PC-9 (cell line): ENCODE data around the gene STMN3. TPM values are rescaled to one million over a fixed set of nuclear protein-coding genes. Genes with fewer than 3 reads are reported as not detected.

Experiments
- BruUV-seq: library from RNA; stranded (reverse); fragments of 400-500 nt; replicated peaks from 2 replicates; lab custom pipeline; 2021; lab: Mats Ljungman, UMichigan
- CTCF ChIA-PET: fragments of 300-600 bp; sonication (Branson Sonifier 250); formaldehyde crosslinking; loops from one replicate; lab custom pipeline; 2022; ENCODE audit warnings: antibody characterized with exemption; lab: Charles Lee
- POLR2A ChIA-PET: fragments of 300-600 bp; sonication (Branson Sonifier 250); formaldehyde crosslinking; loops from one replicate; lab custom pipeline; 2022; ENCODE audit warnings: antibody characterized with exemption; ENCODE audit not compliant: unreplicated experiment; lab: Charles Lee
- DNase-seq, 2 experiments: peaks; one replicate each; pipeline versions ENCODE4 v3.0.0 to v3.0.0-alpha.2; 2015 to 2022; ENCODE audit warnings: mixed read lengths in 1 of 2
- H2AFZ ChIP-seq: fragments of 200-600 bp; sonication (generic); 2 replicates; pipeline ENCODE4 v1.8.1; 2017; ENCODE audit warnings: antibody characterized with exemption
- H3F3A ChIP-seq: fragments of 200-600 bp; sonication (generic); 2 replicates; pipeline ENCODE4 v1.8.1; 2017; ENCODE audit warnings: antibody characterized with exemption, mild to moderate bottlenecking, low read depth; ENCODE audit not compliant: insufficient read depth
- H3K27ac ChIP-seq: fragments of 200-600 bp; sonication (generic); 2 replicates; pipeline ENCODE4 v1.6.1; 2016; ENCODE audit warnings: mixed run types
- H3K27me3 ChIP-seq: fragments of 200-600 bp; sonication (generic); 2 replicates; pipeline ENCODE4 v1.6.1; 2016; ENCODE audit warnings: low read depth, mixed run types; ENCODE audit not compliant: insufficient read depth
- H3K36me3 ChIP-seq: fragments of 200-600 bp; sonication (generic); 2 replicates; pipeline ENCODE4 v1.6.1; 2016; ENCODE audit warnings: low read depth, mixed run types
- H3K4me1 ChIP-seq: fragments of 200-600 bp; sonication (generic); replicated peaks from 2 replicates; pipeline ENCODE4 v1.6.1; 2016; ENCODE audit warnings: mixed run types; ENCODE audit not compliant: insufficient read depth
- H3K4me2 ChIP-seq: fragments of 200-600 bp; sonication (generic); 2 replicates; pipeline ENCODE4 v1.6.1; 2017; ENCODE audit warnings: mixed run types
- H3K4me3 ChIP-seq: fragments of 200-600 bp; sonication (generic); 2 replicates; pipeline ENCODE4 v1.6.1; 2016; ENCODE audit warnings: mixed run types
- H3K79me2 ChIP-seq: fragments of 200-600 bp; sonication (generic); 2 replicates; pipeline ENCODE4 v1.6.1; 2017; ENCODE audit warnings: low read depth, mixed run types
- H3K9me2 ChIP-seq: fragments of 200-600 bp; sonication (generic); 2 replicates; pipeline ENCODE4 v1.8.1; 2017; ENCODE audit warnings: mild to moderate bottlenecking; ENCODE audit not compliant: insufficient read depth
- H3K9me3 ChIP-seq: fragments of 200-600 bp; sonication (generic); 2 replicates; pipeline ENCODE4 v1.8.1; 2016; ENCODE audit warnings: low read depth; ENCODE audit not compliant: insufficient read depth
- H4K20me1 ChIP-seq: fragments of 200-600 bp; sonication (generic); 2 replicates; pipeline ENCODE4 v1.8.1; 2017; ENCODE audit not compliant: insufficient read depth
- CTCF ChIP-seq: fragments of 200-600 bp; sonication (generic); conservative IDR thresholded peaks from 2 replicates; pipeline ENCODE4 v1.6.1; 2017; ENCODE audit warnings: mixed run types, antibody characterized with exemption, mild to moderate bottlenecking, moderate library complexity
- EZH2 ChIP-seq: fragments of 200-600 bp; sonication (generic); IDR thresholded peaks from 2 replicates; pipeline ENCODE4 v1.8.0; 2017; ENCODE audit warnings: antibody characterized with exemption, low read depth
- intact Hi-C: fragments of 100-400 bp; cut with micrococcal nuclease; formaldehyde crosslinking; loops from one replicate; pipeline ENCODE4 v1.10.0; 2022; ENCODE audit not compliant: unreplicated experiment
- total RNA-seq: library from RNA; stranded (reverse); gene quantifications from 2 replicates; pipeline ENCODE4 v1.2.3, GENCODE V29; 2021

The STMN3 gene
- total RNA-seq, 1 experiment from 2014 or later: 24.3 TPM

- H3F3A ChIP-seq: peaks cover 18% of the 10 kb centered on the region; the same call in 1 of the 2 replicates
- ChIA-PET CTCF (no interaction called here), POLR2A (no interaction called here)
- DNase-seq: peak in 1 of 2 experiments; percentile 15
- no peaks in the 10 kb centered on the region for H3K27me3 ChIP-seq
- no peak overlapping the region for H3K4me2 ChIP-seq
- no peaks in the 10 kb centered on the region for H4K20me1 ChIP-seq
- H3K36me3 ChIP-seq: no peaks in the 10 kb centered on the region
- no peak overlapping the region for H3K4me3 ChIP-seq
- TF ChIP-seq EZH2: no peak
- peaks cover 16% of the 10 kb centered on the region for H3K4me1 ChIP-seq
- H3K9me3 ChIP-seq: no peaks in the 10 kb centered on the region
- H3K9me2 ChIP-seq: no peaks in the 10 kb centered on the region
- intact Hi-C loops: no loop called here
- no TSS peak for BruUV-seq
- H2AFZ ChIP-seq: no peak overlapping the region
- no peaks in the 10 kb centered on the region for H3K79me2 ChIP-seq
- no peak overlapping the region for H3K27ac ChIP-seq
Observed at GRCh38 chr20:63639093-63639975, 13.9 kb downstream of the STMN3 start.

GRCh38 chr20:63636752-63637628 is 16.2 kb downstream of the STMN3 start:
- no peaks in the 10 kb centered on the region for H3K36me3 ChIP-seq
- peaks cover 9% of the 10 kb centered on the region for H3K4me1 ChIP-seq
- DNase-seq: no peak
- ChIA-PET CTCF (no interaction called here), POLR2A (no interaction called here)
- no peak overlapping the region for H3K4me3 ChIP-seq
- H3F3A ChIP-seq: peaks cover 19% of the 10 kb centered on the region; the same call in 1 of the 2 replicates
- H2AFZ ChIP-seq: no peak overlapping the region
- intact Hi-C loops: no loop called here
- H3K27me3 ChIP-seq: no peaks in the 10 kb centered on the region
- H3K27ac ChIP-seq: no peak overlapping the region
- no TSS peak for BruUV-seq
- no peaks in the 10 kb centered on the region for H3K79me2 ChIP-seq
- no peaks in the 10 kb centered on the region for H4K20me1 ChIP-seq
- H3K9me2 ChIP-seq: no peaks in the 10 kb centered on the region
- no peak for TF ChIP-seq EZH2
- TF ChIP-seq CTCF: no peak
- no peak overlapping the region for H3K4me2 ChIP-seq
- no peaks in the 10 kb centered on the region for H3K9me3 ChIP-seq

- ChIA-PET CTCF (no interaction called here), POLR2A (no interaction called here)
- no peak for DNase-seq
- intact Hi-C loops: no loop called here
- no peak overlapping the region for H3K4me3 ChIP-seq
- no peak overlapping the region for H3K27ac ChIP-seq
- TF ChIP-seq EZH2 (no peak), CTCF (no peak)
- H3K36me3 ChIP-seq: no peaks in the 10 kb centered on the region
- BruUV-seq: no TSS peak
- H3F3A ChIP-seq: peaks cover 23% of the 10 kb centered on the region; the same call in 1 of the 2 replicates
- peaks cover 7% of the 10 kb centered on the region for H3K4me1 ChIP-seq
- no peaks in the 10 kb centered on the region for H3K9me2 ChIP-seq
- H4K20me1 ChIP-seq: no peaks in the 10 kb centered on the region
- H3K79me2 ChIP-seq: no peaks in the 10 kb centered on the region
- no peak overlapping the region for H2AFZ ChIP-seq
- H3K27me3 ChIP-seq: no peaks in the 10 kb centered on the region
- H3K4me2 ChIP-seq: no peak overlapping the region
- no peaks in the 10 kb centered on the region for H3K9me3 ChIP-seq
Observed at GRCh38 chr20:63635431-63636141, 17.6 kb downstream of the STMN3 start.
